Measurements from ENCODE around the gene SORL1.
"Not testable (repeated sequence)": the region's sequence is repeated elsewhere in the genome, so short reads cannot be mapped to it uniquely, and the experiment has no call there.

The SORL1 gene, protein sequence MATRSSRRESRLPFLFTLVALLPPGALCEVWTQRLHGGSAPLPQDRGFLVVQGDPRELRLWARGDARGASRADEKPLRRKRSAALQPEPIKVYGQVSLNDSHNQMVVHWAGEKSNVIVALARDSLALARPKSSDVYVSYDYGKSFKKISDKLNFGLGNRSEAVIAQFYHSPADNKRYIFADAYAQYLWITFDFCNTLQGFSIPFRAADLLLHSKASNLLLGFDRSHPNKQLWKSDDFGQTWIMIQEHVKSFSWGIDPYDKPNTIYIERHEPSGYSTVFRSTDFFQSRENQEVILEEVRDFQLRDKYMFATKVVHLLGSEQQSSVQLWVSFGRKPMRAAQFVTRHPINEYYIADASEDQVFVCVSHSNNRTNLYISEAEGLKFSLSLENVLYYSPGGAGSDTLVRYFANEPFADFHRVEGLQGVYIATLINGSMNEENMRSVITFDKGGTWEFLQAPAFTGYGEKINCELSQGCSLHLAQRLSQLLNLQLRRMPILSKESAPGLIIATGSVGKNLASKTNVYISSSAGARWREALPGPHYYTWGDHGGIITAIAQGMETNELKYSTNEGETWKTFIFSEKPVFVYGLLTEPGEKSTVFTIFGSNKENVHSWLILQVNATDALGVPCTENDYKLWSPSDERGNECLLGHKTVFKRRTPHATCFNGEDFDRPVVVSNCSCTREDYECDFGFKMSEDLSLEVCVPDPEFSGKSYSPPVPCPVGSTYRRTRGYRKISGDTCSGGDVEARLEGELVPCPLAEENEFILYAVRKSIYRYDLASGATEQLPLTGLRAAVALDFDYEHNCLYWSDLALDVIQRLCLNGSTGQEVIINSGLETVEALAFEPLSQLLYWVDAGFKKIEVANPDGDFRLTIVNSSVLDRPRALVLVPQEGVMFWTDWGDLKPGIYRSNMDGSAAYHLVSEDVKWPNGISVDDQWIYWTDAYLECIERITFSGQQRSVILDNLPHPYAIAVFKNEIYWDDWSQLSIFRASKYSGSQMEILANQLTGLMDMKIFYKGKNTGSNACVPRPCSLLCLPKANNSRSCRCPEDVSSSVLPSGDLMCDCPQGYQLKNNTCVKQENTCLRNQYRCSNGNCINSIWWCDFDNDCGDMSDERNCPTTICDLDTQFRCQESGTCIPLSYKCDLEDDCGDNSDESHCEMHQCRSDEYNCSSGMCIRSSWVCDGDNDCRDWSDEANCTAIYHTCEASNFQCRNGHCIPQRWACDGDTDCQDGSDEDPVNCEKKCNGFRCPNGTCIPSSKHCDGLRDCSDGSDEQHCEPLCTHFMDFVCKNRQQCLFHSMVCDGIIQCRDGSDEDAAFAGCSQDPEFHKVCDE (N-terminal part only)

DNA sequence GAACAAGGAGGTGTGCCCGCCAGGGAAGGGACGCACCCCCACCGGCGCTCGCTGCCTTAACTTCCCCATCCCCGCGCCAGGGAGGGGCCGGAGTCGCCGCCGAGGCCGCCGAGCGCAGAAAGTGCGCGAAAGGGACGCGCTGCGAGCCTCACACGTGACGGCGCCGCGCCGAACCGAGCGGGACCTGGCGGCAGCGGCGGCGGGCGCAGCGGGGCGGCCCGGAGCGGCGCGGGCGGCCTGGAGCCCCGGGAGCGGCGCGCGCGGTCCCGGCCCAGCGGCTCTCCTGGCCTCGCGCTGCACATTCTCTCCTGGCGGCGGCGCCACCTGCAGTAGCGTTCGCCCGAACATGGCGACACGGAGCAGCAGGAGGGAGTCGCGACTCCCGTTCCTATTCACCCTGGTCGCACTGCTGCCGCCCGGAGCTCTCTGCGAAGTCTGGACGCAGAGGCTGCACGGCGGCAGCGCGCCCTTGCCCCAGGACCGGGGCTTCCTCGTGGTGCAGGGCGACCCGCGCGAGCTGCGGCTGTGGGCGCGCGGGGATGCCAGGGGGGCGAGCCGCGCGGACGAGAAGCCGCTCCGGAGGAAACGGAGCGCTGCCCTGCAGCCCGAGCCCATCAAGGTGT is at the start of gene SORL1:
Gene SORL1 (plus strand): TSS at position 329 of the 623 bp plus-strand sequence. CDS start 18 bp downstream, at position 347.
- peak within 1 kb of the TSS; percentile 77 for H3K4me3 ChIP-seq (ENCODE audit: low read length)
- no peak for TF ChIP-seq ZNF274 (IDR thresholded peaks at IDR 0.05; ENCODE audit: low read depth, low read length)

DNA sequence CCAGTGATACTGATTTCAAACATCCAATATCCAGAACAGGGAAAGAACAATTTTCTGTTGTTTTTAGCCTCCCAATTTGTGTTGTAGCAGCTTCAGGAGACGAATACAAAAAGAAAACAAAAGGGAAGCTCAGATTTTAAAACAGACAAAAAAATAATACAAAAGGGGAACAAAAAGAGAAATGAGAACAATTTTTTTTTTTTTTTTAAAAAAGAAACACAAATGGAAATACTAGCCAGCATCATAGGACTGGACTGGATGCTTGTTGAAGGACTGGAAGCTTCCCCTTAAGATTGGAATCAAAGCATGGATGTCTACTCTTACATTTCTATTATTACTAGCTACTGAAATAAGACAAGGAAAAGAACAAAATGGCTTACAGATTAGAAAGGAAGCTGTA is 46.5 kb upstream of the SORL1 start:
- TF ChIP-seq ZNF274 (IDR thresholded peaks at IDR 0.05; ENCODE audit: low read depth, low read length), result no peak
- H3K4me3 ChIP-seq (ENCODE audit: low read length), result no peak overlapping the region

DNA sequence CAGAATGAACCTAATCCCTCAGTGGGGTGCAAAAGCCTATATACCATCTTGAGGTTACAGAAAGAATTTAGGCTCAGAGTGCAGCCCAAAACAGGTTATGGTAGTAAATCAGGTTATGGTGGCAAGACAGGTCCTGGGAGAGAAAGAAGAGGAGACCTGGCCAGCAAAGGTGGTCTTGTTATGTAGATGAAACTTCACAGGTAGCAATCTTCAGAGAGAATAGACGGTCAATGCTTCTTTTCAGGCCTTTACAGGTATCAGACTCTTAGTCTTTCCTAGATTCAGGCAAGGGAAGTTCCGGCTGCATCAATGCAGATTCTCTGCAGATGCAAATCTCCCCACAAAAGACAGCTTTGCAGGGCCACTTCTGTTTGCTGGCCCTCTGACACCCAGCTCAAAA is 45.8 kb upstream of the SORL1 start:
- TF ChIP-seq ZNF274 (IDR thresholded peaks at IDR 0.05; ENCODE audit: low read depth, low read length), result no peak
- no peak overlapping the region for H3K4me3 ChIP-seq (ENCODE audit: low read length)

DNA sequence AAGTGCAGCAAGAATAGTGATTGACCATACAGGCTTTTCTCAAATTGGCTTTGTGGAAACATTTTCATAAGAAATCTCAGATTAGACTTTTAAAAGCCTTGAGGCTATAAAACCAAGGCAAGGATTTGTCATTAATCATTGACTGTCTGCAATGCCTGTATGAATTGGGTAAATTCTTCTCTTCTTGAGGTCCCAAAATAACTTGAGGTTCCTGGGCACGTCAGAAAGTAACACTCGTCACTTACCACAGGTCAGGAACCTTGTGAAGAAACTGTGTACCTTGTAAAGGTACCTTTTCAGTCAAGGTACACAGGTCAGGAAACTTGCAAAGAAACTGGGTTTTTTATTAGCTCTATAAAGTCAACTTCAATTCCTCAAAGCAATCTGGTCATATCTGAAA is 43.3 kb upstream of the SORL1 start:
- H3K4me3 ChIP-seq (ENCODE audit: low read length), result no peak overlapping the region
- TF ChIP-seq ZNF274 (IDR thresholded peaks at IDR 0.05; ENCODE audit: low read depth, low read length), result no peak

DNA sequence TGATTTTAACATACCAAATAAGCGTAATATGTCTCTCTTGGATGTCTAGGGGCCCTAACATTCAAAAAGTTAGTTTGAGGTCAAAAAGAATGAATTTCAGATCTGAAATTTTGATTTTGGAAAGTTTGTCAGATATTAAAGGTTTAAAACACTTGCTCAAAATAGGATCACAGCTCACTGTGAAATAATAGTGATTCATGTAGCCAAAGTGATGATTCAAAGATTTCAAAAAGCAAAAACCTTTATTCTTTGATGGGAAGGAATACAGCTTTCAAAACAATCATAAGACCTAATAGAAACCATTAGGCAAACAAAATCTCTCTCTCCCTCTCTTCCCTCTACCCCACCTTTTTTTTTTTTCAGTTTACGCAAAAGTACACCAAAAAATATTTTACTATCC is 42.1 kb upstream of the SORL1 start:
- H3K4me3 ChIP-seq (ENCODE audit: low read length), result not testable (repeated sequence)

DNA sequence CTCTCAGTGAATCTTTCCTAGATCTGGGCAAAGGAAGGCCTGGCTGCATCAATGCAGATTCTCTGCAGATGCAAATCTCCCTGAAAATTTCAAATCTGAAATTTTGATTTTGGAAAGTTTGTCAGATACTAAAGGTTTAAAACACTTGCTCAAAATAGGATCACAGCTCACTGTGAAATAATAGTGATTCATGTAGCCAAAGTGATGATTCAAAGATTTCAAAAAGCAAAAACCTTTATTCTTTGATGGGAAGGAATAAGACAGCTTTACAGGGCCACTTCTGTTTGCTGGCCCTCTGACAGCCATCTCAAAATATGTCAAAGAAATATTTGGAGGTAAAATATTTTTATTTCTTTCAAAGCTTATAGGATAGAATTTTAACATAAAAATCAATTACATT is 40.8 kb upstream of the SORL1 start:
- H3K4me3 ChIP-seq (ENCODE audit: low read length), result not testable (repeated sequence)

DNA sequence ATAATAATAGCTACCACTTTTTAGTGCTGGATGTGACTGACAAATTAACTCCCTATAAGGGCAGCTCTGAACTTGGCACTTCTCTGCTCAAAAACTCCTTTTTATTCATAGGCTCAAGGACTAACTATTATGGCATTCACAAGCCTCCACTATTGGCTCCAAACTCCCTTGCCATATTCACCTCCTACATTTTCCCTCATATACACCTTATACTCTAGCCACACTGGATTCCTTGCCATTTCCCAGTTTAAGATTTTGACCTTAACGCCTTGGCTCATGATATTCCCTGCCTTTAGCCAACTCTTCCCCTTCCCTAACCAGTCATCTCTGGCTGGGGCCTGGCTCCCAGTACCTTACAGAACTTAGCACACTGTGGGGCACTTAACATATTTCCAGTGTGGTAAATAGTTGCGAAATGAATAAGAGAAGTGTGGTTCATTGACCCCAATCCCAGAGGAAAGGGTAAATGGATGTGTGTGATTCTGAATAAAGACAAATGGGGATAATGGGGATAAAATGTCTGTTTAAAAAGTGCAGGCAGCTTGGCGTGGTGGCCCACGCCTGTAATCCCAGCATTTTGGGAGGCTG is 40.0 kb upstream of the SORL1 start:
- H3K4me3 ChIP-seq (ENCODE audit: low read length), result no peak overlapping the region
- TF ChIP-seq ZNF274 (IDR thresholded peaks at IDR 0.05; ENCODE audit: low read depth, low read length), result no peak

DNA sequence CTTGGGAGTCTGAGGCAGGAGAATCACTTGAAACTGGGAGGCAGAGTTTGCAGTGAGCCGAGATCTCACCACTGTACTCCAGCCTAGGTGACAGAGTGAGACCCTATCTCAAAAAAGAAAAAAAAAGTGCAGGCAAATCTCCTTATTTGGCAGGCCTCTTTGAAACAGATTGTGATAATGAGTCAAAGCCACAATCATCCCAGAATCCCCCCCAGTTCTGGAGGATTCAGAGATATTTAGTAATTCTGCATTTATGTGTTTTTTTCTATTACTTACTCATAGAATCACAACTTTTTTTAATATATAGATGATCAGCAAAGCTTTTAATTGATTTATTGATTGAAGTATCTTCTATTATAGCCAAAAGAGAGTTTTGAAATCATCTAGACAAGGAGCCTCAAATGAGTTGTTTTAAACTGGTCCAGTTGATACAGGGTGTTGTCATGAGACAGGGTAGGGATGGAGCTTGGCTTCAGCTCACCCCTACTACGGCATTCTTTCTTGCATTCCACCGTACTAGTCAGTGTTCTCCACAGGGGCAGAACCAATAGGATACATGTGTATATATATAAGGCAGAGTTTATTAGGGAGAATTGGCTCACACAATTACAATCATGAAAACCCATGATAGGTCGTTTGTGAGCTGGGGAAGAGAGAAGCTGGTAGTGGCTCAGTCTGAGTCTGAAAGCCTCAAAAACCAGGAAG is 39.3 kb upstream of the SORL1 start:
- no peak for TF ChIP-seq ZNF274 (IDR thresholded peaks at IDR 0.05; ENCODE audit: low read depth, low read length)
- no peak overlapping the region for H3K4me3 ChIP-seq (ENCODE audit: low read length)

DNA sequence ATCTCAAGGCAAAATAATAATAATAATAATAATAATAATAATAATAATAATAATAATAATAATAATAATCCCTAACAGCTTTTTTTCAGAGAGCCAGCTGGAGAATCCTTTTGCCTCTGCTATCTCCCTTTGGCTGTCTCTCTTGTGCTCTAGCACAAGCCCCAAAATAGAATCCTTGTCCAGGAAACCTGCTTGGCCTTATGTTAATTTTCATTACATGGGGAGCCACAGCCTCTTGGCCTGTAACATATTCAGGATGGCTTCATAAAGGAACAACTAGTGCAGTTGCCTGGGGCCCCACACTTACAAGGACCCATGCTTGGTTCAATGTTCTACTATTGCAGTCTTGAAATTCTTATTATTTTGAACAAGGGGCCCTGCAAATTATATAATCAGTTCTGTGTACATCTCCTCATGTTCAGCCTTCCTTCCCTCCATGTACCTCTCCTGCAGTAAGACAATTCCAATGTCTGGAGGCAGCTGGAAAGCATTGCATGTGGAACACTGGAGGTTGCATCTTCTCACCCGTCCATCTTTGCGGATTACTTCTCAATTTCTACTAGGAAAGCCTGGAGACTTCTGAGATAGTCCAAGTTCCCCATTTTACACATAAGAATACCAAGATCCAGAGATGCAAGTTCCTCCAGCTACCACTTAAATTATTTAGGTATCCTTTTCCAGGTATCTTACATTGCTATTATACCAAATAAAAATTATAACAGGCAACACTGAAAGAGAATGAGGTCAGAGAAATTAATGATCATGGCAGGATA is 37.8 kb upstream of the SORL1 start:
- TF ChIP-seq ZNF274 (IDR thresholded peaks at IDR 0.05; ENCODE audit: low read depth, low read length), result no peak
- H3K4me3 ChIP-seq (ENCODE audit: low read length), result no peak overlapping the region

DNA sequence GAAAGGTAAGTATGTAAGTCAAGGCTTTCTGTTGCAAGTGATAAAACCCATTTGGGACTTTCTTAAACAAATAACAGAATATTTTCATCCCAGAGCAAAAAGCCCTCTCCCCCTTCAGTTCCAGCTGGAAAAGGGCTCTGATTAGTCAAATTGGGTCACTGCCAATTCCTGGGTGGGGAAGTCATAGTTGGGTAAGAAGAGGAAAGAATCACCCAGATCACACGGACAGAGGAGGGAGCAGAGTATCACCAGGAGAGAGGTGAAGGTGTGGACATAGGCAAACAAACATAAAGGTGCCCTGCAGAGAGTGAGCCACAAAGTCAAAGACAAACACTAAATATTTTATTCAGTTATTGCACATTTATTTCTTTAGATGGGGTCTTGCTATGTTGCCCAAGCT is 36.3 kb upstream of the SORL1 start:
- no peak overlapping the region for H3K4me3 ChIP-seq (ENCODE audit: low read length)
- no peak for TF ChIP-seq ZNF274 (IDR thresholded peaks at IDR 0.05; ENCODE audit: low read depth, low read length)

DNA sequence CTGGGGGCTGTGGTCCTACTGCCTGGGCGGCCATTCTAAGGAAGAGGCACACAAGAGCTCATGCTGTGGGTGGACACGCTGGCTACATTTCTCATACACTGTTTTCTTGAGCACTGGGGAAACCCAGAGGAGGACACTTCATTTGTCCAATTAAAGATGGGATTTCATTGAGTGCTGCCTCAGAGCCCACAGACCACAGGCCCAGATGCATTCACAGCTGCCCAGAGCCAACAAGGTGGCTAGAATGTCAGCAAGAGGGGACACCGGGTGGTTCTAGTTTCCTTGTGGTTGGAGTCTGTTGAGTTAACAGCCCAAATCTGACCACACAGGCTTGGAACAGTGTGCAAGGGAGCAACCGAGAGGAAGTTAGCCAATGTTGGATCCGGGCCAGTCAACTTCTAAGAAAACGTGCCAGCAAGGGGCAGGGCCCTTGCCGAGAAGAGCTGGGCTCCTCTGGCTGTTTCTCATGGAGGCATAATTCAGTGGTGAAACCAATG is 35.0 kb upstream of the SORL1 start:
- no peak for TF ChIP-seq ZNF274 (IDR thresholded peaks at IDR 0.05; ENCODE audit: low read depth, low read length)
- H3K4me3 ChIP-seq (ENCODE audit: low read length), result no peak overlapping the region

DNA sequence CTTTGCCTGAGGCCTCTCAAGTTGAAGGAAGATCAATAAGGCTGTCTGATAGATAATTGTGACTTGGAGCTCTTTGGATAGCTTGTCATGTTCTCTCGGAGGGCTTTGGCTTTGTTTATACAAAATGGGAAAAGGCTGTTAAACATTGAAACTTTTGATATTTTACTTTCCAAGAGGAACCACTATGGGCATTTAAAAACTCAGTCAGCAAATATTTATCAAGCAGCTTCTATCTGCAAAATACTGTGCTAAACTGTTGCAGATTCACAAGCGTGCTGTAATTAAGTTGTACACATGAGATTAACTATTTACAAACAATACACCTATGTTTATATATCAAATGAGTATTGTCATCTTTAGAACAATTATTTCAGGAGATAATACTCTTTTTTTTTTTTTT is 34.5 kb upstream of the SORL1 start:
- TF ChIP-seq ZNF274 (IDR thresholded peaks at IDR 0.05; ENCODE audit: low read depth, low read length), result no peak
- H3K4me3 ChIP-seq (ENCODE audit: low read length), result no peak overlapping the region
